Measurements from ENCODE around the gene MSH6. TPM values are rescaled to one million over a fixed set of nuclear protein-coding genes. Genes with fewer than 3 reads are reported as not detected.

The MSH6 gene
- total and polyA plus RNA-seq, 8 donors: 4.3 to 30.9 (median 23.3) TPM

DNA sequence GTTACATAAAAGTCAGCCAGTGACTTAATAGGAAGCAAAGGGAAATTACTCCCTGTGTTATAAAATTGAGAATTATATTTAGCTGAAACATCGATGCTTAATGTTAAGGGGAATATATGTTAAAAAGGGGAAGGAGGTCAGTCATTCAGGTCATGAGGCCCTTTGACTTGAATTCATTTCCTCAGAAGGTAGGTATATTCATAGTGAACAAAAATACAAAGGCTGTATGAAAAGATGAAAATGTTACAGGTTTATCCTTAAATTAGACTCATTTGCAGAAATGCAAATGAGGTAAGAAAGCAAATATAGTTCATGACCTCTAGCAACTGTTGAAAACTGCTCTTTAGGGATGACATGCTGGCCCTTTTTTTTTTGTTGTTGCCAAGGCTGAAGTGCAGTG lies 20.8 kb downstream of the MSH6 start:
- TF ChIP-seq, protein P1, sequence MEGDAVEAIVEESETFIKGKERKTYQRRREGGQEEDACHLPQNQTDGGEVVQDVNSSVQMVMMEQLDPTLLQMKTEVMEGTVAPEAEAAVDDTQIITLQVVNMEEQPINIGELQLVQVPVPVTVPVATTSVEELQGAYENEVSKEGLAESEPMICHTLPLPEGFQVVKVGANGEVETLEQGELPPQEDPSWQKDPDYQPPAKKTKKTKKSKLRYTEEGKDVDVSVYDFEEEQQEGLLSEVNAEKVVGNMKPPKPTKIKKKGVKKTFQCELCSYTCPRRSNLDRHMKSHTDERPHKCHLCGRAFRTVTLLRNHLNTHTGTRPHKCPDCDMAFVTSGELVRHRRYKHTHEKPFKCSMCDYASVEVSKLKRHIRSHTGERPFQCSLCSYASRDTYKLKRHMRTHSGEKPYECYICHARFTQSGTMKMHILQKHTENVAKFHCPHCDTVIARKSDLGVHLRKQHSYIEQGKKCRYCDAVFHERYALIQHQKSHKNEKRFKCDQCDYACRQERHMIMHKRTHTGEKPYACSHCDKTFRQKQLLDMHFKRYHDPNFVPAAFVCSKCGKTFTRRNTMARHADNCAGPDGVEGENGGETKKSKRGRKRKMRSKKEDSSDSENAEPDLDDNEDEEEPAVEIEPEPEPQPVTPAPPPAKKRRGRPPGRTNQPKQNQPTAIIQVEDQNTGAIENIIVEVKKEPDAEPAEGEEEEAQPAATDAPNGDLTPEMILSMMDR (IDR thresholded peaks at IDR 0.05): no peak
- H3K36me3 ChIP-seq: peaks cover 0 to 72% (median 22%) of the 10 kb centered on the region in 3 donors
- H3K9me3 ChIP-seq: no peaks in the 10 kb centered on the region
- 91 to 96% methylated on average over 1 of the region's 1 CpG for WGBS, 2 donors
- intact Hi-C loops (cut with DNase I): no loop called here
- no peak overlapping the region for H3K27ac ChIP-seq
- no peak overlapping the region for H3K4me3 ChIP-seq
- FAIRE-seq: no peak
- H3K4me1 ChIP-seq: no peaks in the 10 kb centered on the region
- no peak for DNase-seq
- no peaks in the 10 kb centered on the region for H3K27me3 ChIP-seq
- ATAC-seq: no peak

- TF ChIP-seq, protein P1 (IDR thresholded peaks at IDR 0.05): no peak
- Histone ChIP-seq H3K36me3 (peaks cover 0 to 66% (median 16%) of the 10 kb centered on the region in 3 donors), H3K4me3 (no peak overlapping the region), H3K27ac (no peak overlapping the region), H3K27me3 (no peaks in the 10 kb centered on the region), H3K4me1 (no peaks in the 10 kb centered on the region), H3K9me3 (no peaks in the 10 kb centered on the region)
- ATAC-seq (no peak), DNase-seq (no peak), FAIRE-seq (no peak)
- intact Hi-C loops (cut with DNase I): no loop called here
- 71 to 72% methylated on average over 6 of the region's 6 CpGs for WGBS, 2 donors
Measured at GRCh38 chr2:47805850-47806249, 22.9 kb downstream of the MSH6 start.

DNA sequence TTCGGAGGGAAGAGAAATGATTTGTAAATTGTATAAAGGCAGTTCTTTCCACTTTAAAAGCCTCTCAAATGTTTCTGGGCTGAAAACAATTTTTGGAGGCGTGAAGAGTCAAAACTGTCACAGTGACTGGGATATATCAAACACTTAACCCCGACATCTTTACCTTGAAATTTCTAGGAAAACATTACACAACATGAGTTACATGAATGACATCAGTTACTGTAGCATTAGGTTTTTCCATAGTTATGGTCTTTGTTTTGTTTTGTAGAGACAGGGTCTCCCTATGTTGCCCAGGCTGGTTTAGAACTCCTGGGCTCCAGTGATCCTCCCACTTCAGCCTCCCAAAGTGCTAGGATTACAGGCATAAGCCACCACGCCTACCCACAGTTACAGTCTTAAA lies 25.7 kb downstream of the MSH6 start:
- Histone ChIP-seq H3K27me3 (no peaks in the 10 kb centered on the region), H3K27ac (no peak overlapping the region), H3K36me3 (peaks cover 0 to 54% (median 9%) of the 10 kb centered on the region in 3 donors), H3K9me3 (no peaks in the 10 kb centered on the region), H3K4me3 (no peak overlapping the region), H3K4me1 (no peaks in the 10 kb centered on the region)
- intact Hi-C loops (cut with DNase I): no loop called here
- DNase-seq (no peak), ATAC-seq (no peak), FAIRE-seq (no peak)
- 76 to 78% methylated on average over 4 of the region's 4 CpGs for WGBS, 2 donors
- TF ChIP-seq, protein P1 (IDR thresholded peaks at IDR 0.05): no peak

GRCh38 chr2:47809903-47810302 lies 27.0 kb downstream of the MSH6 start:
- Histone ChIP-seq H3K4me1 (no peaks in the 10 kb centered on the region), H3K4me3 (no peak overlapping the region), H3K36me3 (peaks cover 0 to 44% (median 9%) of the 10 kb centered on the region in 3 donors), H3K27me3 (no peaks in the 10 kb centered on the region), H3K9me3 (no peaks in the 10 kb centered on the region), H3K27ac (no peak overlapping the region)
- FAIRE-seq (no peak), DNase-seq (no peak), ATAC-seq (no peak)
- TF ChIP-seq, protein P1 (IDR thresholded peaks at IDR 0.05): no peak
- intact Hi-C loops (cut with DNase I): no loop called here
- WGBS, 2 donors: 83 to 89% methylated on average over 2 of the region's 2 CpGs

DNA sequence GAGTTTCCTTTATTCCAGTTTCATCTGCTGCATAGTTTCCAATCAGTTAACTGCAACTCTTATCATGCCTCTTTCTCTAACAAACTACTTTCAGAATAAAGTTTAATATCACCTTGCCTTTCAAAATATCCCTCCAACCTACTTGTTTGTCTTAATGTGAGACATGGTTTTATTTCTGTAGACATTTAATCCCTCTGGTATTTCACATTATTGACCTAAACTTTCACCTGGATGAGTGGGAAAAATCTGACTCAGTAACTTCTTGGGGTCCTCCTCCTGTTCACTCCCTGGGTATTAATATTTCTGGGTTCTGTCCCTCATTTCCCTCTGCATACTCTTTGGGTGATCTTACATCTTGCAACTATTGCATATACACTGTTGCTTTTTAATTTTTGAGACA lies 27.9 kb downstream of the MSH6 start:
- TF ChIP-seq, protein P1 (IDR thresholded peaks at IDR 0.05): no peak
- Histone ChIP-seq H3K36me3 (peaks cover 0 to 36% (median 11%) of the 10 kb centered on the region in 3 donors), H3K4me3 (no peak overlapping the region), H3K27ac (no peak overlapping the region), H3K9me3 (no peaks in the 10 kb centered on the region), H3K27me3 (no peaks in the 10 kb centered on the region), H3K4me1 (no peaks in the 10 kb centered on the region)
- FAIRE-seq (no peak), DNase-seq (no peak), ATAC-seq (no peak)
- intact Hi-C loops (cut with DNase I): no loop called here
